K562 (cell line): ENCODE data around the gene TNRC6B. TPM values are rescaled to one million over a fixed set of nuclear protein-coding genes. Genes with fewer than 3 reads are reported as not detected.

Source experiments
- ATAC-seq: fragments of 200-7000 bp; cut with Tn5 transposase; 3 replicates; pipeline ENCODE4 v1.9.1; 2020; ENCODE audit warnings: moderate library complexity
- BruUV-seq: library from RNA; stranded (reverse); fragments of 400-500 nt; replicated peaks from 2 replicates; lab custom pipeline; 2021; lab: Mats Ljungman, UMichigan
- CTCF ChIA-PET: fragments of 300-600 bp; formaldehyde crosslinking; extraction: SDS; loops from one replicate; lab custom pipeline; 2021; ENCODE audit warnings: low intra/inter-chr PET ratio; lab: Yijun Ruan, JAX
- POLR2A ChIA-PET: fragments of 300-600, 350-650 bp; sonication (Branson Sonifier 250); formaldehyde crosslinking; extraction: SDS; loops from one replicate; lab custom pipeline; 2021; ENCODE audit warnings: antibody characterized with exemption, inconsistent platforms; lab: Yijun Ruan, JAX
- DNase-seq, 4 experiments: peaks; one replicate each; pipeline versions ENCODE4 v3.0.0 to v3.0.0-alpha.2; 2011 to 2018; ENCODE audit warnings: low spot score in 3 of 4, mixed read lengths in 3 of 4; ENCODE audit errors: extremely low read depth in 1 of 4
- FAIRE-seq: peaks from 2 replicates; lab custom pipeline; 2011; peaks lifted over from hg19 to GRCh38; lab: Jason Lieb, UNC
- H2AFZ ChIP-seq: 2 replicates; pipeline ENCODE4 v1.6.0; 2011; ENCODE audit warnings: low read depth, low read length, control low read depth, inconsistent platforms
- H3K27ac ChIP-seq: fragments of 200-600 bp; 3 replicates; pipeline ENCODE4 v1.8.0; 2011; ENCODE audit warnings: low read depth, mild to moderate bottlenecking, control low read depth, inconsistent platforms, low read length, moderate library complexity, mixed read lengths; ENCODE audit errors: extremely low read depth
- H3K27me3 ChIP-seq, 2 experiments: fragments of 300-600 bp in 1 of 2; 2 replicates in 1 of 2; 3 replicates in 1 of 2; pipeline versions ENCODE4 v1.6.0 to v1.8.0; 2011; ENCODE audit warnings: inconsistent platforms in 2 of 2, low read length in 2 of 2, mild to moderate bottlenecking in 1 of 2, mixed read lengths in 1 of 2, moderate library complexity in 1 of 2; ENCODE audit not compliant: control insufficient read depth in 2 of 2, insufficient read depth in 2 of 2
- H3K36me3 ChIP-seq: fragments of 300-600 bp; 3 replicates; pipeline ENCODE4 v1.8.0; 2011; ENCODE audit warnings: mild to moderate bottlenecking, low read length, inconsistent platforms; ENCODE audit not compliant: control insufficient read depth, insufficient read depth
- H3K4me1 ChIP-seq, 2 experiments: fragments of 200-600 bp in 1 of 2; replicated peaks in 1 of 2; 2 replicates in 1 of 2; 3 replicates in 1 of 2; pipeline versions ENCODE4 v1.5.1 to v1.8.0; 2011; ENCODE audit warnings: inconsistent platforms in 2 of 2, low read length in 2 of 2, mild to moderate bottlenecking in 1 of 2, mixed read lengths in 1 of 2, moderate library complexity in 1 of 2; ENCODE audit not compliant: control insufficient read depth in 2 of 2, insufficient read depth in 2 of 2
- H3K4me2 ChIP-seq: 2 replicates; pipeline ENCODE4 v1.6.1; 2011; ENCODE audit warnings: low read length, control low read depth, inconsistent platforms, mixed read lengths; ENCODE audit not compliant: insufficient read depth
- H3K4me3 ChIP-seq: fragments of 200-600 bp; sonication (generic), shearing (Covaris generic); 2 replicates; pipeline ENCODE4 v1.5.1; 2016; ENCODE audit warnings: control low read depth, inconsistent platforms
- H3K79me2 ChIP-seq: fragments of 200-600 bp; 3 replicates; pipeline ENCODE4 v1.8.0; 2011; ENCODE audit warnings: low read length, inconsistent platforms; ENCODE audit not compliant: control insufficient read depth, insufficient read depth
- H3K9ac ChIP-seq, 2 experiments: 2 replicates each; pipeline versions ENCODE4 v1.6.0 to v1.6.1; 2011; ENCODE audit warnings: low read depth in 2 of 2, low read length in 2 of 2, control low read depth in 1 of 2, inconsistent platforms in 1 of 2, mild to moderate bottlenecking in 1 of 2, mixed read lengths in 1 of 2; ENCODE audit not compliant: insufficient read depth in 1 of 2
- H3K9me1 ChIP-seq: one replicate; pipeline ENCODE4 v1.6.0; 2011; ENCODE audit warnings: inconsistent platforms, mild to moderate bottlenecking, low read length, moderate library complexity; ENCODE audit not compliant: control insufficient read depth, insufficient read depth
- H3K9me3 ChIP-seq: replicated peaks from 2 replicates; pipeline ENCODE4 v1.5.1; 2011; ENCODE audit warnings: low read depth, low read length, inconsistent platforms; ENCODE audit not compliant: control insufficient read depth, insufficient read depth
- H4K20me1 ChIP-seq: replicated peaks from 2 replicates; pipeline ENCODE4 v1.6.1; 2011; ENCODE audit warnings: low read length, inconsistent platforms, mixed read lengths; ENCODE audit not compliant: control insufficient read depth, insufficient read depth
- CHD4 ChIP-seq: fragments of 200-600 bp; sonication (generic); IDR thresholded peaks from 3 replicates; pipeline ENCODE4 v1.6.1; 2012; ENCODE audit warnings: low read depth, mild to moderate bottlenecking, mixed read lengths, low read length, inconsistent platforms; ENCODE audit not compliant: insufficient read depth, insufficient replicate concordance, poor library complexity, severe bottlenecking
- GATAD2B ChIP-seq: fragments of 450-650 bp; IDR thresholded peaks from 2 replicates; pipeline ENCODE4 v1.6.1; 2017; ENCODE audit warnings: mild to moderate bottlenecking, borderline replicate concordance
- JUNB ChIP-seq: fragments of 450-650 bp; formaldehyde crosslinking; conservative IDR thresholded peaks from 2 replicates; pipeline ENCODE4 v1.4.0; 2020; ENCODE audit warnings: mild to moderate bottlenecking
- NFYB ChIP-seq: IDR thresholded peaks from 2 replicates; pipeline ENCODE4 v1.6.1; 2011; ENCODE audit warnings: mild to moderate bottlenecking, moderate library complexity; ENCODE audit not compliant: insufficient read length; ENCODE audit errors: extremely low read depth
- PHB ChIP-seq: fragments of 250-450 bp; sonication (Bioruptor Pico); IDR thresholded peaks from 2 replicates; pipeline ENCODE4 v1.5.0; 2021
- PHF20 ChIP-seq: fragments of 450-650 bp; IDR thresholded peaks from 2 replicates; pipeline ENCODE4 v1.6.1; 2018; ENCODE audit not compliant: partially characterized antibody
- POLR2G ChIP-seq: fragments of 200-400 bp; formaldehyde crosslinking; IDR thresholded peaks from 2 replicates; pipeline ENCODE4 v1.6.1; 2017; ENCODE audit warnings: low read depth, mild to moderate bottlenecking, antibody characterized with exemption, low read length, moderate library complexity
- PPARD ChIP-seq: fragments of 250-450 bp; sonication (Bioruptor Pico); IDR thresholded peaks from 2 replicates; pipeline ENCODE4 v1.8.0; 2022; ENCODE audit warnings: inconsistent platforms, mild to moderate bottlenecking, moderate library complexity
- RNF2 ChIP-seq: sonication (generic); IDR thresholded peaks from 2 replicates; pipeline ENCODE4 v1.6.1; 2016
- SNIP1 ChIP-seq: fragments of 450-650 bp; IDR thresholded peaks from 2 replicates; pipeline ENCODE4 v1.7.1; 2017; ENCODE audit warnings: low read depth, mild to moderate bottlenecking
- TSC22D4 ChIP-seq: fragments of 450-650 bp; IDR thresholded peaks from 2 replicates; pipeline ENCODE4 v1.6.1; 2016; ENCODE audit warnings: missing genetic modification characterization, missing biosample characterization, control low read depth
- XRCC5 ChIP-seq: fragments of 200-400 bp; formaldehyde crosslinking; IDR thresholded peaks from 2 replicates; pipeline ENCODE4 v1.6.1; 2017; ENCODE audit warnings: low read depth, mild to moderate bottlenecking, low read length
- ZNF764 ChIP-seq: fragments of 250-450 bp; sonication (Bioruptor Pico); IDR thresholded peaks from 2 replicates; pipeline ENCODE4 v1.4.0; 2020; ENCODE audit warnings: low read depth, mild to moderate bottlenecking, moderate library complexity
- WGBS: fragments of 100-300 bp; shearing (Covaris generic); methylation state at CpG from one replicate; pipeline ENCODE4 v1.1.6; 2016; ENCODE audit warnings: low coverage, mixed read lengths; ENCODE audit not compliant: insufficient coverage; ENCODE audit errors: missing lambda C conversion rate; 5-methylcytosine and 5-hydroxymethylcytosine counted together
- in situ Hi-C: fragments of 300-500 bp; cut with MboI; formaldehyde crosslinking; loops from 4 replicates; pipeline ENCODE4 v1.15.0; 2018; ENCODE audit warnings: inconsistent platforms, mixed read lengths
- intact Hi-C: fragments of 100-400 bp; cut with micrococcal nuclease; formaldehyde crosslinking; loops from 2 replicates; pipeline ENCODE4 v1.14.2; 2022
- polyA plus RNA-seq, 8 experiments: library from polyadenylated mRNA; depleted of rRNA in 4 of 8; stranded (reverse) in 5 of 8; unstranded in 3 of 8; fragments of >200 nt; fragmentation: Nextera tagmentation in 2 of 8; fragmentation: Illumina TruSeq in 1 of 8; extraction: Ambion mirVana in 2 of 8; extraction: Trizol in 1 of 8; gene quantifications; 2 replicates each; pipeline versions ENCODE4 v1.2.1 to v1.2.3, GENCODE V29; 2011 to 2014; ENCODE audit warnings: inconsistent platforms in 1 of 8, missing spikeins in 1 of 8
- total RNA-seq, 7 experiments: library from RNA; depleted of rRNA in 6 of 7; stranded (reverse); fragments of >200 nt in 6 of 7; fragmentation: Illumina TruSeq in 2 of 7; extraction: Trizol in 2 of 7; gene quantifications; 2 replicates each; pipeline versions ENCODE4 v1.2.1 to v1.2.3, GENCODE V29; 2011 to 2021; ENCODE audit warnings: low replicate concordance in 1 of 7
- TF ChIP-seq, protein P1 (sequence below): IDR thresholded peaks from 2 replicates; pipeline ENCODE4 v1.6.1; 2012; ENCODE audit warnings: low read depth, low read length, improper control_type of control experiment, borderline replicate concordance

Gene TNRC6B
- total and polyA plus RNA-seq, 9 of the 15 experiments (the other 6 are each of a cell fraction or from before 2014, with no cell fraction given), result 0.96 to 18.8 (median 10.8) TPM

DNA sequence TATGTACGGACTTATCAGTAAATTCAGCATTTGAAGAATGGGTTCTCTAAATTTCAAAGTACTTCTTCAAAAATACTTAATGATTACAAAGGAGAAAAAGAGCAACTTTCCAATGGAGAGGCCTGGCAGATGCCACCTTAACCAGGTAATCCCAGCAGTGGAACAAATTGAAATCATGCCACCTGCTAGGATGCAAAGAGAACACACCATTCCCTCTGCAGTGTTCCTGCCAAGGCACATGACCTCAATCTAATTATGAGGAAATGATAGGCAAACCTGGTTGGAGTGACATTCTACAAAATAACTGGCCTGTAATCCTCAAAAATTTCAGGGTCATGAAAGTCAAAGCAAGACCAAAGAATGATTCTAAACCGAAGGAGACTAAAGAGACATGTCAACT lies 21.5 kb downstream of the TNRC6B start:
- H3K9me3 ChIP-seq, result no peaks in the 10 kb centered on the region
- TF ChIP-seq, protein P1, sequence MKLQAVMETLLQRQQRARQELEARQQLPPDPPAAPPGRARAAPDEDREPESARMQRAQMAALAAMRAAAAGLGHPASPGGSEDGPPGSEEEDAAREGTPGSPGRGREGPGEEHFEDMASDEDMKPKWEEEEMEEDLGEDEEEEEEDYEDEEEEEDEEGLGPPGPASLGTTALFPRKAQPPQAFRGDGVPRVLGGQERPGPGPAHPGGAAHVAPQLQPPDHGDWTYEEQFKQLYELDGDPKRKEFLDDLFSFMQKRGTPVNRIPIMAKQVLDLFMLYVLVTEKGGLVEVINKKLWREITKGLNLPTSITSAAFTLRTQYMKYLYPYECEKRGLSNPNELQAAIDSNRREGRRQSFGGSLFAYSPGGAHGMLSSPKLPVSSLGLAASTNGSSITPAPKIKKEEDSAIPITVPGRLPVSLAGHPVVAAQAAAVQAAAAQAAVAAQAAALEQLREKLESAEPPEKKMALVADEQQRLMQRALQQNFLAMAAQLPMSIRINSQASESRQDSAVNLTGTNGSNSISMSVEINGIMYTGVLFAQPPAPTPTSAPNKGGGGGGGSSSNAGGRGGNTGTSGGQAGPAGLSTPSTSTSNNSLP, result no peak
- TF ChIP-seq POLR2G (no peak), PHF20 (no peak), RNF2 (no peak), JUNB (CRISPR knock-in tag) (no peak), SNIP1 (no peak), NFYB (no peak), XRCC5 (no peak), GATAD2B (no peak), PHB (CRISPR knock-in tag) (no peak), PPARD (CRISPR knock-in tag) (no peak), TSC22D4 (no peak), ZNF764 (no peak), CHD4 (no peak)
- TF ChIP-seq, all 486 proteins: peak for 0
- FAIRE-seq (no peak), ATAC-seq (no peak), DNase-seq (no peak)
- Histone ChIP-seq H3K9me1 (no peaks in the 10 kb centered on the region), H3K4me2 (no peak overlapping the region), H4K20me1 (peaks cover 12% of the 10 kb centered on the region), H3K27me3 (no peaks in the 10 kb centered on the region), H2AFZ (no peak overlapping the region), H3K4me1 (peaks cover 5 to 23% of the 10 kb centered on the region in 2 experiments; a peak in 3 of 5 replicates), H3K4me3 (no peak overlapping the region), H3K36me3 (peaks cover 6% of the 10 kb centered on the region; the same call in 1 of the 3 replicates), H3K9ac (no peak overlapping the region), H3K27ac (no peak overlapping the region), H3K79me2 (peaks cover 92% of the 10 kb centered on the region)
- POLR2A ChIA-PET, result no interaction called here
- WGBS, result 83% methylated on average over 2 of the region's 2 CpGs
- intact Hi-C loops (no loop called here), in situ Hi-C loops (no loop called here)
- CTCF ChIA-PET, result no interaction called here
- no TSS peak for BruUV-seq
